IMR-90 (cell line): Measurements from ENCODE around the gene CD27.

Experiments used
- CTCF ChIP-seq: conservative IDR thresholded peaks from 2 replicates; pipeline ENCODE4 v1.5.1; 2012; ENCODE audit warnings: mild to moderate bottlenecking, low read depth, low read length, improper control_type of control experiment
- FOS ChIP-seq: fragments of 150-350 bp; IDR thresholded peaks from 2 replicates; pipeline ENCODE4 v1.6.1; 2016; ENCODE audit warnings: low read depth, low read length
- MAFK ChIP-seq: IDR thresholded peaks from 2 replicates; pipeline ENCODE4 v1.6.1; 2012; ENCODE audit warnings: low read depth, low read length, improper control_type of control experiment
- MAZ ChIP-seq: IDR thresholded peaks from 2 replicates; pipeline ENCODE4 v1.6.1; 2012; ENCODE audit warnings: low read depth, mild to moderate bottlenecking, low read length, improper control_type of control experiment, moderate library complexity, borderline replicate concordance
- MXI1 ChIP-seq: IDR thresholded peaks from 2 replicates; pipeline ENCODE4 v1.6.1; 2012; ENCODE audit warnings: low read depth, mild to moderate bottlenecking, low read length, moderate library complexity, borderline replicate concordance
- POLR2A ChIP-seq: IDR thresholded peaks from 2 replicates; pipeline ENCODE4 v1.6.1; 2012; ENCODE audit warnings: mild to moderate bottlenecking, low read depth, low read length
- RAD21 ChIP-seq: IDR thresholded peaks from 2 replicates; pipeline ENCODE4 v1.6.1; 2012; ENCODE audit warnings: low read length, improper control_type of control experiment
- SMC3 ChIP-seq: fragments of 150-350 bp; IDR thresholded peaks from 2 replicates; pipeline ENCODE4 v1.6.1; 2016; ENCODE audit warnings: low read depth, mild to moderate bottlenecking, antibody characterized with exemption, low read length, moderate library complexity
- TF ChIP-seq, protein P1 (sequence below): fragments of 150-350 bp; IDR thresholded peaks from 2 replicates; pipeline ENCODE4 v1.6.1; 2017; ENCODE audit warnings: mild to moderate bottlenecking, antibody characterized with exemption, low read length, low read depth

GRCh38 chr12:6500466-6500865, 55.7 kb downstream of the CD27 start:
- TF ChIP-seq SMC3: no peak
- TF ChIP-seq POLR2A: no peak
- TF ChIP-seq CTCF: no peak
- TF ChIP-seq MAZ: no peak
- TF ChIP-seq MXI1: no peak
- TF ChIP-seq, protein P1, sequence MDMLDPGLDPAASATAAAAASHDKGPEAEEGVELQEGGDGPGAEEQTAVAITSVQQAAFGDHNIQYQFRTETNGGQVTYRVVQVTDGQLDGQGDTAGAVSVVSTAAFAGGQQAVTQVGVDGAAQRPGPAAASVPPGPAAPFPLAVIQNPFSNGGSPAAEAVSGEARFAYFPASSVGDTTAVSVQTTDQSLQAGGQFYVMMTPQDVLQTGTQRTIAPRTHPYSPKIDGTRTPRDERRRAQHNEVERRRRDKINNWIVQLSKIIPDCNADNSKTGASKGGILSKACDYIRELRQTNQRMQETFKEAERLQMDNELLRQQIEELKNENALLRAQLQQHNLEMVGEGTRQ: no peak
- TF ChIP-seq RAD21: no peak
- no peak for TF ChIP-seq FOS
- no peak for TF ChIP-seq MAFK
